ENCODE measurements around the gene MAP3K21. TPM values are rescaled to one million over a fixed set of nuclear protein-coding genes. Genes with fewer than 3 reads are reported as not detected.

The MAP3K21 gene
- total RNA-seq, 1 donor from 2014 or later: 0.50 TPM

GRCh38 chr1:233376382-233377110, 49.0 kb downstream of the MAP3K21 start:
- DNase-seq: no peak
- intact Hi-C loops (cut with micrococcal nuclease): no loop called here
- ATAC-seq: no peak

- ATAC-seq (no peak), DNase-seq (no peak)
- intact Hi-C loops (cut with micrococcal nuclease): no loop called here
These were observed 52.4 kb downstream of the MAP3K21 start for GRCh38 chr1:233379869-233380438.

- DNase-seq: no peak
- no peak for ATAC-seq
- intact Hi-C loops (cut with micrococcal nuclease): no loop called here
These were observed 54.3 kb downstream of the MAP3K21 start for GRCh38 chr1:233381806-233382205.

- intact Hi-C loops (cut with micrococcal nuclease): no loop called here
- ATAC-seq (no peak), DNase-seq (no peak)
These were observed 56.5 kb downstream of the MAP3K21 start for GRCh38 chr1:233383984-233384383.

DNA sequence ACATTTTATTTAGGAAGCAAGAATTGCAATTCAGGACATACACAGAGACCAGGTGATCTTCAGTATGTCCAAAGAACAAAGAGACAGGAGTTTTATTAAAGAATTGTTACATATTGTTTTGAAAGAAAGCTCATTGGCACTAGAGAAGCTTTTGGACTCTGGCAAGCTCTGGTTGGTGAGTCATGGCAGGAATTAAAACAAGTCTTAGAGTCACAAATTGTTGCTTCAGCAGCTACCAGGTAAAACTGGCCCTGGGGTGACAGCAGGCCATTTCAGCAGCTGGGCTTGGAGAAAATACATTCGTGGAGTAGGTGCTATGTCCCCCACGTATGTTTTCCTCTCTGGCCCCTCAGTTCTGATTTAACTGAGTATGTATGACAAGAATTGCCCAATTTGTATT, 58.8 kb downstream of the MAP3K21 start:
- DNase-seq: no peak
- intact Hi-C loops (cut with micrococcal nuclease): no loop called here
- no peak for ATAC-seq

GRCh38 chr1:233387585-233387984, 60.1 kb downstream of the MAP3K21 start:
- intact Hi-C loops (cut with micrococcal nuclease): no loop called here
- ATAC-seq: no peak
- no peak for DNase-seq

- intact Hi-C loops (cut with micrococcal nuclease): no loop called here
- ATAC-seq (no peak), DNase-seq (no peak)
These were observed 61.6 kb downstream of the MAP3K21 start for GRCh38 chr1:233389169-233389568.

DNA sequence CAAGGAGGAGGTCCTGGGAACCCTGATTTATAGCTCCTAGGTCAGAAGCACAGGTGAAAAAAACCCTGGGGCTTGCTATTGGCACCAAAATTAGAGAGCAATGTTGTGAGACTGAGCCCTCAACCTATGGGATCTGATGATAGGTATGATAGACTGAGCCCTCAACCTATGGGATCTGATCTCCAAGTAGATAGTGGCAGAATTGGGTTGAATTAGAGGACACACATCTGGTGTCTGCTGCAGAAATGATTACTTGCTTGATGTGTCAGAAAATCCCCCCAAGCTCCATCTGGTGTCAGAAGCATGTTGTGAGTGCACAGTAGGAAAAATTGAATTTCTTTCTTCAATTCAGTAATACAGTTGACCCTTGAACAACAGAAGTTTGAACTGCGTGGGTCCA, 62.4 kb downstream of the MAP3K21 start:
- intact Hi-C loops (cut with micrococcal nuclease): no loop called here
- no peak for ATAC-seq
- DNase-seq: no peak

GRCh38 chr1:233390842-233391737, 63.6 kb downstream of the MAP3K21 start:
- no peak for ATAC-seq
- no peak for DNase-seq
- intact Hi-C loops (cut with micrococcal nuclease): no loop called here

DNA sequence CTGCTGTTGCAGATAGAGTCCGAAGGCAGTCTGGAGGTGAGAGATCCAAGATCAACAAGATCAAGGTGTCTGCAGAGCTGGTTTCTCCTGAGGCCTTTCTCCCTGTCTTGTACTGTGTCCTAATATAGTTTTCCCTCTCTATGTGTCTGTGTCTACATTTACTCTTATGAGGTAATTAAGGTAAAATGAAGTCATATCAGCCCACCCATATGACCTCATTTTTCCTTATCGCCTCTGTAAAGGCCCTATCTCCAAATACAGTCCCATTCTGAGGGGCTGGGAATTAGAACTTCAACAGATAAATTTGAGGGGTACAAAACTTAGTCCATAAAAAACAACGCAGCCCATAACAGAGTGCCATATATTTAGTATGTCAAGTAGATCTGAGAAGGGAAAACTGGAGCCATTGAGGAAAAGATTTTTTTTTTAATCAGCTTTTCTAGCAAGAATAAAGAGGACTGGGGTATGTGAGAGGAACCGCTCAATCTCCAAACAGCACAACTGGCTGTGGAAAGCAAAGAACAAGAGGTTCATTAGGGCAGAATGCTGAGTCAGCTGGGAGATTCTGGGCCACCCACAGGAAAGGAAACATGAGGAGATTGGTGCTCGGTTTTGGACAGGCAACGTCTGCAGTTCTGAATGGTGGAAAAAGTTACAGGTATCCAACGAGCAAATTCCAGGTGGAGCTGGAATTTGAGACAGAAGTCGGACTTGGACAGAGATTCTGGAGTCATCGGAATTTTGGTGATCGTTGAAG, 65.7 kb downstream of the MAP3K21 start:
- intact Hi-C loops (cut with micrococcal nuclease): no loop called here
- no peak for ATAC-seq
- no peak for DNase-seq

DNA sequence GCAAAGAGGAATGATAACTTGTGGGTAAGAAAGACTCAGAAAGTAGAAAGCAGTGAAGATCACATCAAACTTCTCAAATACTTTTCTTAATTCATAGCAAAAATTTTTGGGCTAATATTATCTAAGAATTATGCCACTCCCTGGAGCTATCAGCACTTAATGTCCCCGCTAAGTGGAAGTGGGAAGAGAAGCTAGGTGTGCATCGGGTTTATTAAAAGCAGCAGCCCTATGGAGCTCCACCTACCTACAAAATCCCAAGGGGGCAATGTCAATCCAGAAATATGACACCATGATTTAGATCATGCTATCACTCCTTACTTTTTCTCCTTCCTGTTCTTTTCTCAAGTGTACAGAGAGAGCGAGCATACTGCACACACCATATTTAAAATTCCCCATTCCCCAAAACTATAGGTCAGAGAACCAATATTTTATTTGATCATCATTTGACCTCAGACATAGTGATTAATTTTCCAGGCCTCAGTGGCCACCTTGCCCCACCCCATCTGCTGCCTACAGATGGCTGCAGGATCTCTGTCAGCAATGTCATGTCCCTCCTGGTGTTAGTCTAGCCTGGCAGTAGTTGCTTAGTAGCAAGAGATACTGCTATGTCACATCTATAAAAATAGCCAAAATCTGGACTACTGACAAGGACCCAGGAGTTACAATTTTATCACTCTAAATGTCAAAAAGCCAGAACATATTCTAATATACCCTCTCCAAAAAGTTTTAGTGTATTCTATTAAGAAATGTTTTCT, 66.6 kb downstream of the MAP3K21 start:
- peak; percentile 71 for ATAC-seq
- no peak for DNase-seq
- intact Hi-C loops (cut with micrococcal nuclease): no loop called here

DNA sequence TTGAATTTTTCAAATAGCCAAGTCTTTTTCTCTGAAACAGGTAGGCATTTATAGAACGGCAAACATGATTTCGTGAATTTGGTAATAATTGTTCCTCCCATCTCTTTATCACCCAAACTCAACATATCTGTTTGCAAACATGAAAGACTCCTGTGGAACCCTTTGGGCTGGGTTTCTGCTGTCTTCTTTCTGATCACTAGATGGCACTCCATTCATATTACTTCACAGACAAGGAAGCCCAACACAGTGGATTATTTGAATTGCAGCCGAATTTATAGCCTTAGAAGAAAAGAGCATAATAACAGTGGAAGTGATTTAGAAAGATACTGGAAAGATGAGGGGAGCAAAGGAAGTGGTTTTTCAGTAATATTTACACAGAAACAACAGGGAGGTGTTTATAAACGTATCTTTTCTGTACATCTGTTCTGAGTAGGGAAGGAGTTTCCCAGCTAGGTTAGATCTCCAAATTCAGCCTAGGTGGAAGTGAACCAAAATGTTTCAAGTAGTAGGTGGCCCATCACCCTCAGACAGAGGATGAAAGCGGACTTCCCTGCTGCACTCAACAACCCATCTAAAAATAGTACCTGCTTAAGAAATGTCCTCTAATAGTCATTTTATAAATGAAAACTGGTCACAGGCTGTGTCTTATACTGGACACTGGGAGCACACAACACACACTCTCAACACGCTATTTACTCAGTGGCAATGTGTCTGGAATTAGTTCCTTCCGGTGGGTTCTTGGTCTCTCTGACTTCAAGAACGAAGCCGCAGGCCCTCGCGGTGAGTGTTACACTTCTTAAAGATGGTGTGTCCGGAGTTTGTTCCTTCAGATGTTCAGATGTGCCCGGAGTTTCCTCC, 67.6 kb downstream of the MAP3K21 start:
- intact Hi-C loops (cut with micrococcal nuclease): no loop called here
- DNase-seq (no peak), ATAC-seq (peak; percentile 76)

- DNase-seq (no peak), ATAC-seq (no peak)
- intact Hi-C loops (cut with micrococcal nuclease): no loop called here
These were observed 68.5 kb downstream of the MAP3K21 start for GRCh38 chr1:233395863-233396646.

DNA sequence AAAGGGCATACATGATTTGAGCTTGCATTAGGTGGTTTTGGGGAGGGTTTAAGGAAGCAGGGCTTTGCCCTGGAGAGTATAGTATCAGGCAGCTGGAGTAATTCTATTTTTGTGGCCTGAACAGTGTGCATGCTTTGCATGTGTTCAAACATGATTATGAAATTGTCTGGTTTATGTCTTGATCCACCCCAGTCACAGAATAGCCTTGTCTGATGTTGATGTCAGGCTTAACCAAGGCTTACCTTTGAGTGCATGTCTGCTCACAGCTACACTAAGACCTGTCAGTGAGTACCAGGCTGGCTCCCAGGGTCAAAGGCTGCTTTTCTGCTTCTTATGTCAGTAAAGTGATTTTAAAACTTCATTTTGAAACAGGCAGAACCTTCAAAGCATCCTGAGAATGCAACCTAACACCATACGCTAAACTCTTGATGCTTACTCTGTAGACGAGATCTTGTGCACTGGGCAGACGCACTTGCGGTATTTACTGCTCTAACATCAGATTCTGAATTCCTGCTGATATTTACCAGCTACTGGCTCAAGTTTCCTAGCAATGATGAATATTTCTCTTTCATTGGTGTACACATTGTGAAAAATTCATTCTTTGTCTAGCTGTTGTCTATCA, 78.9 kb downstream of the MAP3K21 start:
- DNase-seq (no peak), ATAC-seq (peak; percentile 72)
- intact Hi-C loops (cut with micrococcal nuclease): no loop called here

DNA sequence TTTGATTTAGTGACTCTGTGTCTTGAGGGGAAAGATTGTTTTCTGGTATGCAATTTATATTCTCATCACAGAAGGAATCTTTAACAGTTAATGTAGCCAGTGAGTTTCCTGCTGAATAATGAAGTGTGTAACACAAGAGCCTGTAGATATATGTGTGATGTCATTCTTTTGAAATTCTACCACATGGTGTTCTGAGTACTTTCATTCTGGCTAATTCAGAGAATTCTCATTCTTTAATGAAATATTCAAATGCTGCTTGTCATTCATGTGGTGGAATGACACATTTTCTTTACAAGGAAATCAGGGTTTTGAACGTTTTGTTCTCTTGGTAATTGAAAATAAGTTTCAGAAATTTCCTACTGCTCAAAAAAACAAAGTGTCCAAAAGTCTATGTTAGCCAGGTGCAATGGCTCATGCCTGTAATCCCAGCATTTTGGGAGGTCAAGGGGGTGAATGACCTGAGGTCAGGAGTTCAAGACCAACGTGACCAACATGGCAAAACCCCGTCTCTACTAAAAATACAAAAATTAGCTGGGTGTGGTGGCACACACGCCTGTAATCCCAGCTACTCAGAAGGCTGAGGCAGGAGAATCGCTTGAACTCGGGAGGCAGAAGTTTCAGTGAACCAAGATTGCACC, 79.6 kb downstream of the MAP3K21 start:
- ATAC-seq: no peak
- intact Hi-C loops (cut with micrococcal nuclease): no loop called here

GRCh38 chr1:233409540-233409939, 82.0 kb downstream of the MAP3K21 start:
- DNase-seq (no peak), ATAC-seq (no peak)
- intact Hi-C loops (cut with micrococcal nuclease): no loop called here

More for the DNA sequence above, 79.6 kb downstream of the MAP3K21 start:
- DNase-seq: no peak

All from left ventricle myocardium superior (tissue), 1 donor.